Tibial artery (tissue), 4 donors: ENCODE results near the gene PDCD10.

ENCODE experiments used
- DNase-seq, 2 donors: peaks; one replicate each; pipeline ENCODE4 v3.0.0-alpha.2; 2019
- H3K27ac ChIP-seq, 2 donors: fragments of 200-600 bp; sonication (generic) in 1 of 2; 1 replicate in 1 of 2; 2 replicates in 1 of 2; pipeline ENCODE4 v1.5.1; 2018 to 2019; ENCODE audit warnings: mild to moderate bottlenecking in 1 of 2
- H3K27me3 ChIP-seq, 2 donors: fragments of 200-600 bp; sonication (generic) in 1 of 2; one replicate each; pipeline versions ENCODE4 v1.5.1 to v1.6.0; 2016 to 2019
- H3K36me3 ChIP-seq, 3 donors: fragments of 200-600 bp; sonication (generic) in 2 of 3; one replicate each; pipeline ENCODE4 v1.5.1; 2016 to 2019; ENCODE audit warnings: mild to moderate bottlenecking in 2 of 3
- H3K4me1 ChIP-seq, 4 donors: fragments of 200-600 bp; sonication (generic) in 2 of 4; 1 replicate in 3 of 4; 2 replicates in 1 of 4; pipeline ENCODE4 v1.5.1; 2016 to 2019
- H3K4me3 ChIP-seq, 2 donors: fragments of 200-600 bp; sonication (generic) in 1 of 2; 1 replicate in 1 of 2; 2 replicates in 1 of 2; pipeline ENCODE4 v1.5.1; 2018 to 2019; ENCODE audit warnings: mild to moderate bottlenecking in 2 of 2
- H3K9me3 ChIP-seq, 3 donors: fragments of 200-600 bp; sonication (generic) in 1 of 3; one replicate each; pipeline ENCODE4 v1.5.1; 2016 to 2019
- intact Hi-C: fragments of 100-400 bp; cut with DNase I; formaldehyde crosslinking; loops from one replicate; pipeline ENCODE4 v1.15.0; 2023; ENCODE audit warnings: low total_unique reads
- TF ChIP-seq, protein P1 (sequence below), 2 experiments: fragments of 200-600 bp in 1 of 2; fragments of 450-650 bp in 1 of 2; IDR thresholded peaks; one replicate each; pipeline ENCODE4 v1.5.1; 2017 to 2019; ENCODE audit warnings: antibody characterized with exemption in 2 of 2, mild to moderate bottlenecking in 1 of 2, moderate library complexity in 1 of 2

Gene PDCD10

DNA sequence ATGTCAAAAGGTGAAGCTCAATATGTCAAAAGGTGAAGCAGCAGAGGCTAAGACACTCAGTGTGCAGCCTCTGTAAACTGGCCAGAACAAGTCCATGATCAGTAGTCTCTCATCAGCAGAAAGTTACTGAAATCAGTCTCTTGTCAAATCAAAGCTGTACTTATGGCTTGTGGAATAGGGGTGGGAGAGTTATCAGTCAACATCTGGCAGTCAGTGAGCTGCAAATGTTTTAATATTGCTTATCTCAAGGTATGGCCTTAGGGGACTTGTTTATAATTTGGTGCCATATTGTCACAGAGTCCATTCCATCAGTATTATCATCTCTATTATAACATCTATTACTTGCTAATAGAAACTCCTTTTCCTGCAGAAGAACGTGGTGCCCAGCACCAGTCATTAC is 66.0 kb downstream of the PDCD10 start:
- H3K27me3 ChIP-seq: no peaks in the 10 kb centered on the region
- TF ChIP-seq, protein P1, sequence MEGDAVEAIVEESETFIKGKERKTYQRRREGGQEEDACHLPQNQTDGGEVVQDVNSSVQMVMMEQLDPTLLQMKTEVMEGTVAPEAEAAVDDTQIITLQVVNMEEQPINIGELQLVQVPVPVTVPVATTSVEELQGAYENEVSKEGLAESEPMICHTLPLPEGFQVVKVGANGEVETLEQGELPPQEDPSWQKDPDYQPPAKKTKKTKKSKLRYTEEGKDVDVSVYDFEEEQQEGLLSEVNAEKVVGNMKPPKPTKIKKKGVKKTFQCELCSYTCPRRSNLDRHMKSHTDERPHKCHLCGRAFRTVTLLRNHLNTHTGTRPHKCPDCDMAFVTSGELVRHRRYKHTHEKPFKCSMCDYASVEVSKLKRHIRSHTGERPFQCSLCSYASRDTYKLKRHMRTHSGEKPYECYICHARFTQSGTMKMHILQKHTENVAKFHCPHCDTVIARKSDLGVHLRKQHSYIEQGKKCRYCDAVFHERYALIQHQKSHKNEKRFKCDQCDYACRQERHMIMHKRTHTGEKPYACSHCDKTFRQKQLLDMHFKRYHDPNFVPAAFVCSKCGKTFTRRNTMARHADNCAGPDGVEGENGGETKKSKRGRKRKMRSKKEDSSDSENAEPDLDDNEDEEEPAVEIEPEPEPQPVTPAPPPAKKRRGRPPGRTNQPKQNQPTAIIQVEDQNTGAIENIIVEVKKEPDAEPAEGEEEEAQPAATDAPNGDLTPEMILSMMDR (IDR thresholded peaks at IDR 0.05): no peak

DNA sequence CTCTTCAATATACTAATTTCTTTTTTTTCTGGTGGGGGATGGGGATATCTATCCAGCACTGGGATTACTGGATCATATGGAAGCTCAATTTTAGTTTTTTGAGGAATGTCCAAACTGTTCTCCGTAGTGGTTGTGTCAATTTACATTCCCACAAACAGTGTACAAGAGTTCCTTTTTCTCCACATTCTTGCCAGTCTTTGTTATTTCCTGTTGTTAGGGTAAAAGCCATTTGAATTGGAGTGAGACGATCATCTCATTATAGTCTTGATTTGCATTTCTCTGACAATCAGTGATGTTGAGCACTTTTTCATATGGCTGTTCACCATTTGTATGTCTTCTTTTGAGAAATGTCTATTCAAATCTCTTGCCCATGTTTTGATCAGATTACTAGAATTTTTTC is 68.1 kb downstream of the PDCD10 start:
- DNase-seq: no peak
- H3K27ac ChIP-seq: no peak overlapping the region
- no peaks in the 10 kb centered on the region for H3K27me3 ChIP-seq
- H3K9me3 ChIP-seq: no peaks in the 10 kb centered on the region
- H3K4me3 ChIP-seq: no peak overlapping the region
- intact Hi-C loops: no loop called here
- no peaks in the 10 kb centered on the region for H3K4me1 ChIP-seq
- TF ChIP-seq, protein P1 (IDR thresholded peaks at IDR 0.05): no peak
- H3K36me3 ChIP-seq: peaks cover 0 to 3% (median 0%) of the 10 kb centered on the region in 3 donors

More for the DNA sequence above, 66.0 kb downstream of the PDCD10 start:
- DNase-seq: no peak
- H3K4me3 ChIP-seq: no peak overlapping the region
- H3K9me3 ChIP-seq: peaks cover 0 to 5% (median 0%) of the 10 kb centered on the region in 3 donors
- H3K4me1 ChIP-seq: no peaks in the 10 kb centered on the region
- H3K27ac ChIP-seq: no peak overlapping the region
- H3K36me3 ChIP-seq: peaks cover 7 to 11% (median 8%) of the 10 kb centered on the region in 3 donors
- intact Hi-C loops: no loop called here

DNA sequence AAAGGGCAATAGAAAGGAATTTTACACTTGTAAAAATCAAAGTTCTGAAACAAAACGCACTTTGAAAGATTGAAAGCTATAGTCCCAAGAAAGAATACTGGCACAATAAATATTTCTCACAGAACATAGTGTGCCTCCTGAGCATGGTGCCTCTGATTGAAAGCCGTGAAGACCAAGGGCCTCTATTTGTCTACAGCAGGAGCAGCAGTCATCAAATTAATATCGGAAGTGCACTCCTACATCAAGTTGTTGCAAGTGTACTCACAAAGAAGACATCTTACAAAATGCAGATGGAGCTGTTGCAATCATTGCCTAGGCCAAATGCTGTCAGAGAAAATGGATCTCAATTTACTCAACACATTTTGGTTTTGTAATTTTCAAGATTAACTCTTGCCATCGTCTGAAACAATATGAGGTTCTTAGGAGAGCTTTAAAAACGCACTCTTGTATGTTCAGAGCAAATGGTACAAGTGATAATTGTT is 71.7 kb downstream of the PDCD10 start:
- Histone ChIP-seq H3K4me3 (no peak overlapping the region), H3K27ac (no peak overlapping the region), H3K36me3 (no peaks in the 10 kb centered on the region), H3K9me3 (no peaks in the 10 kb centered on the region), H3K27me3 (no peaks in the 10 kb centered on the region), H3K4me1 (no peaks in the 10 kb centered on the region)
- TF ChIP-seq, protein P1 (IDR thresholded peaks at IDR 0.05): no peak
- DNase-seq: no peak
- intact Hi-C loops: no loop called here

- Histone ChIP-seq H3K27me3 (no peaks in the 10 kb centered on the region), H3K27ac (no peak overlapping the region), H3K4me1 (no peaks in the 10 kb centered on the region), H3K4me3 (no peak overlapping the region), H3K36me3 (no peaks in the 10 kb centered on the region), H3K9me3 (no peaks in the 10 kb centered on the region)
- intact Hi-C loops: no loop called here
- DNase-seq: no peak
- TF ChIP-seq, protein P1 (IDR thresholded peaks at IDR 0.05): no peak
Observed at GRCh38 chr3:167657684-167658225, 76.9 kb downstream of the PDCD10 start.

DNA sequence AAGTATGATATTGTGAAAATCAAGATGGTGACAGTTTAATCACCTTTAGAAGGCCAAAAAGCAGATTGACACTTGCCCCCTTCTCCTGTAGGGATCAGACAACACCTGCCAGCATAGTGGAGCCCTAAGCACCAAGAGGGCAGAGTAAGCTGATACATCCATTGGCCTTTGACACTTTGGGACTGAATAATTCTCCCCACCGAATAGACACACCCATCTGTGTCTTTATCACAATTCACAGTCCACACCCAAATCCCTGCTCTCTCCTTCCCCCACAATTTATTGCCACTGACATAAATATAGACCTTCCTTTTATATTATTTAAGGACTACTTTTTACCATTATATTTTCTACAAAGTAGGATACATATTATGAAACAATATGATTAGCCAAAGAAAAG is 77.9 kb downstream of the PDCD10 start:
- intact Hi-C loops: no loop called here
- no peak for DNase-seq
- Histone ChIP-seq H3K27me3 (no peaks in the 10 kb centered on the region), H3K4me3 (no peak overlapping the region), H3K36me3 (no peaks in the 10 kb centered on the region), H3K4me1 (peaks cover 0 to 8% (median 0%) of the 10 kb centered on the region in 4 donors), H3K9me3 (no peaks in the 10 kb centered on the region), H3K27ac (no peak overlapping the region)
- TF ChIP-seq, protein P1 (IDR thresholded peaks at IDR 0.05): no peak

DNA sequence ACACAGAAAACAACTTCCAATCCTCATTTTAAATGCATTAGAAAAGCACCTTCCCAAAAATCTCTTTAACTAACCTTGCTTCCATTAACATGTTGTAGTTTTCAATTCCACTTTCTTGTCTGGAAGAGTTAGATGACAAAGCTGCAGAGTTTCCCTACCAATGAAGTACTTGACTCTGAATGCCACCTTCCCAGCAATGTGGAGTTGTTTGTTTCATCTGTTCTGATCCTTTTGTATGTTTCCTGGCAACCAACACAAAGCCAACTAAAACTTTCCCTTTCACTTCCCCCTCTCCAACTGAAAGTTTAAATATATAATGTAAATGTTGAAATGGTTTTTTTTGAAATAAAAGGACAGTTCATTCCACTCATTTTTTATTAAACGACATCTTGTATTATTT is 80.9 kb downstream of the PDCD10 start, which contains the start of gene WDR49:
TSS of gene WDR49 (minus strand) at position 183 of the 400 bp plus-strand sequence. CDS start 517 bp downstream, outside the sequence.
- TF ChIP-seq, protein P1 (IDR thresholded peaks at IDR 0.05): no peak
- Histone ChIP-seq H3K27ac (no peak within 1 kb of the TSS), H3K4me1 (peaks cover 0 to 8% (median 0%) of the 10 kb centered on the region in 4 donors), H3K9me3 (no peaks in the 10 kb centered on the region), H3K4me3 (no peak within 1 kb of the TSS), H3K27me3 (no peaks in the 10 kb centered on the region), H3K36me3 (no peaks in the 10 kb centered on the region)
- DNase-seq: no peak
- intact Hi-C loops: no loop called here
